IPS DF 19.7 (cell line): ENCODE measurements around the gene LRTM2.

Source experiments
- DNase-seq: peaks from one replicate; pipeline ENCODE4 v3.0.0-alpha.2; 2013; ENCODE audit warnings: low read depth, low spot score

The LRTM2 gene

DNA sequence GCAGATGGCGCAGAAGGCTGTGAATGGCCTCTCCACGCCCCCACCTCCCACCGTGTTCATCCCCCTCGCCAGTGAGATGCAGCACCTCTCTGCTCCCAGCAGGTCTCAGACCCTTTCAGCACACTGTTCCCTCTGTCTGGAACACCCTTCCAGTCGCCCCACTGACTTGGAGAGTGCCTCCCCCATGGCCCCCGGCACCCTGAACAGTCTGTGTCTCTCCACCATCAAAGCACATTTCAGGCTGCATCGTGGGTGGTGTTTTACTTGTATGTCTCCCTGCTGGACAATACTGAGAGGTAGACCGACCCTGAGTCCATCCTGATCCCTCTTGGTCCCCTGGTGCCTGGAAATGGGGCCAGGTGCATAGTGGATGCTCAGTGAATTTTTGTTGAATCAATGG lies 63.1 kb downstream of the LRTM2 start:
- no peak for DNase-seq

DNA sequence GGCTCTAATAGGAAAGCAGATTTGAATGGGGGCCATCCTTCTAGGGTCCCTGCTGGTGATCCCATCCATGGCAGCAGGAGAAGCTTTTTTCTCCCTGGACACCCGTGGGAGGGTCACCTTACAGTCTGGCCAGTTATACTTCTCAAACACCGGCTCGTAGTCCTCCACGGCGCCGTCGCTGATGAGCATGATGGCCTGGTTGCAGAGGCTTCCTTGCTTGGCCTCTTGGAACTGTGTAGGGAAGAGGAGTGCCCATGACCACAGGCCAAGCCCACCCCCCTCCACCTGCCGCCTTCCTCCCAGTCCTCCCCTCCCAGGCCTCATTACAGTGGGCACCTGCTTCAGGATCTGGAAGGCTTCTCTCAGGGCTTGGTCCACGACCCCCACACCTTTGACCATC lies 64.3 kb downstream of the LRTM2 start:
- no peak for DNase-seq

DNA sequence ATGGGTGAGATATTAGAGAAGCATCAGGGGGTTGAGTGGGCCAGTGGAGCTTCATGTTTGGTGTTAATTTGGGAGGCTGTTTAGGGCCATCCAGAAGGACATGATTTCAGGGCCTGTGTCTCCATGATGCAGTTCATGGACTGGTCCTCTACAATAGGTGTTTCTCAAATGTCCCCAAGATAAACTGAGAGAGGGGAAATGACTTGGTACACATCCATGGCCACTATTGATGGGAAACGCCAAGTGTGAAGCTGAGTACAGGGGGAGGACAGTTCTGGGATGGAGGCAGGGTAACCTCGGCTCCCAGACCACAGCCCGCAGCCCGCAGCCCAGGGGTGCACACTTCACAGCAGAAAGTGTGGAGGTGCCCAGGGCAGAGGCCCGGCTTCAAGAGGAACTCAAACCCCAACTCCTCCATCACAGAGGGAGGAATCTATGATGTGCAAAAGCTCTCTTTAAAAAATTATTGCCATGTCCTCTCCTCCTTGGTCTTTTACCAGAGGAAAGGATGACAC lies 64.8 kb downstream of the LRTM2 start:
- no peak for DNase-seq

DNA sequence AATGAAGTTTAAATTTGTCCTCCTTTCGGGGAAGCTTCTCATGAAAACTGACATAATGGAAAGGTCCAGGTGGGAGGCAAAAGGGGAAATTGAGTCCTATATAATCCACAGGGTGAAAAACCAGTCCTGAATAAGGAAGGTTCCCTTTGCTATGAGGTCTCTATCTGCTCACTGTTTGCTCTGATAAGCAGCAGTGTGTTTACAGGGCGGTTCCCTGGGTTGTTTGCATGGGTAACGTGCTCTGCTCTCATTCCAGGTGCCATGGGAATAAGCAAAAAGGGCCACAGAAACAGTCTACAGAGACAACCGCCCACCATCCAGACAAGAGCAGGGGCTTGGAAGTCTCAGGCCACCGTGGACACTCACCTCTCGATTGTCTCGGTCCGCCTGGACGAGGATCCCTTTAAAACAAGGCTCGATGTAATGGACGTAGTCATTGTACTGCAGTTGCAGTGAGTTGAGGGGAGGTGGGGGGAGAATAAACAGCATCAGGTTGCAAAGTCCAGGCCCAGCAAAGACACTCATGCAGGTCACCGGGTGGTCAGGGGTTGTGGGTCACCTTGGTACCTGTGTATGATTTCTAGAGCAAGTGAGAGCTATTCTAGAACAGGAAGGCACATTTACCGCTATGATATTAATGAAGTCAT lies 65.4 kb downstream of the LRTM2 start:
- DNase-seq, result no peak
